GM12873 (cell line): Measurements from ENCODE around the gene PPP2R5C.

Experiments
- CTCF ChIP-seq: IDR thresholded peaks from 2 replicates; pipeline ENCODE4 v1.5.1; 2012; ENCODE audit warnings: low read depth, mild to moderate bottlenecking, moderate library complexity, low read length, control low read depth; ENCODE audit not compliant: insufficient read depth; ENCODE audit errors: missing control alignments

The PPP2R5C gene

DNA sequence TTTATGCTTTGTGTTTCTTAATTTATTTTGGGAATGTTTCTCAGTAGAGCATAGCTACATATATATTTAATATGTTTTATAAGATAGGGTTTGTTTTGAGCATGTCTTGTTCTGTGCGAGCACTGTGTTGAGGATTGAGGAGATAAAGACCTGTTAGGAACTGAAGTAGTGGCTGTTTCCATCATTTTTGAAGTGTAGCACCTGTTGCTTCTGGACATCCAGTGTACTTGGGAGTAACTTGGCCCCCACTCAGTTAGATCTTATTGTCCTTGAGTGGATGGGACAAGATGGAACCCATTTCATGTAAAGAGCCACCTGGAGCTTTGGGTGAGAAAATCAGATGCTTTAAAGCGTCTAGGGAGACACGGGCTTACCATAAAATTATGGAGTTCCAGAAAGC lies 8.7 kb downstream of the PPP2R5C start:
- no peak for TF ChIP-seq CTCF

DNA sequence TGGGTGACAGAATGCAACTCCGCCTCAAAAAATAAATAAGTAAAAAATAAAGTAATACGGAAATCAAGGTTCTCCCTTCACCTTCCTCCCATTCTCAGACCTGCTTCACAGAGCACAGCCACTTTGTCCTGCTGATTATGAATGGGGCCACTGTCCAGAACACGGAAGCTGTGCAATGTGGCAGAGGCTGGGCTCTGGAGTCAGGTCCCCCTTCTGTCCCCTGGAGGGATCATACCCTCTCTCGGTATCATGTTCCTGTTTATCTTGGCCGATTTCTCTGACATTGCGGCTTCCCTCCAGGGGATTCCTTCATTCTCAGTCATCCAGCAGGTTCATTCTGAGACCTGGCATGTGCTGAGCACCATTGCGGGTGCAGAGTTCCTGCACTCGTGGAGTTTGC lies 11.3 kb downstream of the PPP2R5C start:
- TF ChIP-seq CTCF = no peak

GRCh38 chr14:101773378-101773777 lies 11.9 kb downstream of the PPP2R5C start:
- TF ChIP-seq CTCF = no peak

DNA sequence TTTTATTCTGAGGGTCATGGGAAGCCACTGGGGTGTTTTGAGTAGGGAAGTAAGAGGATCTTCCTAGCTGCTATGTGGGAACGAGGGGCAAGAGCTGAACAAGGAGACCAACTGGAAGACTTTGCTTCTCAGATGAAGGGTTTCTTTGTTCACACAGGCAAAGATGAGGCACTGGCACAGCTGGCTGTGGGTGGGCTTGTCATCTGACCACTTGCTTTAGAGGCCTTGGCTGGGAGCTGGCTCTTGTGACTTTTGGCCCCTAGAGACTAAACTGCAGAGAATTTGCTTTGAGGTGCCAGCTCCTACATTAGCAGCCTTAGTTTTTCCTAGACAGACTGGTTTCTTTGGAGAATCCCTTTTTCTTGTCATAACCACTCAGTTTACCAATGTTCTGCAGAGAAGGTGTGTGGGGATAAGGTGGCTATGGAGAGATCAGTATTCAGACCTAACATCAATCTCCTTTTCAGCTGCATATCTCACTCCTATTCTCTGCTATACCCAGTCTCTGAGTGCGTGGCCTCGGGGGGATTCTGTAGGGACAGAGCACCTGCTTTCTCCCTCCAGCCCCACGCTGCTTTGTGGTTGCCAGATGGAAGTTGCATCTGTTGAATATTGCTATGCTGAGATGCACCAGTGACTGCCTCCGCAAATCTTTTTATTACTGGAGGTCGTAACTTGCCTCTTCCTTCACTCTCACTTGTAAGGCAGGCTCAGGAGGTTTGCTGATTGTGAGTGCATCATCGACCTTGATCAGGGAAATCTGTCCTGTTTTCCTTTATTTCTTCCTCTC lies 12.7 kb downstream of the PPP2R5C start:
- TF ChIP-seq CTCF = no peak

GRCh38 chr14:101774814-101775213 lies 13.3 kb downstream of the PPP2R5C start:
- TF ChIP-seq CTCF = no peak

GRCh38 chr14:101775826-101776225 lies 14.3 kb downstream of the PPP2R5C start:
- TF ChIP-seq CTCF = no peak

DNA sequence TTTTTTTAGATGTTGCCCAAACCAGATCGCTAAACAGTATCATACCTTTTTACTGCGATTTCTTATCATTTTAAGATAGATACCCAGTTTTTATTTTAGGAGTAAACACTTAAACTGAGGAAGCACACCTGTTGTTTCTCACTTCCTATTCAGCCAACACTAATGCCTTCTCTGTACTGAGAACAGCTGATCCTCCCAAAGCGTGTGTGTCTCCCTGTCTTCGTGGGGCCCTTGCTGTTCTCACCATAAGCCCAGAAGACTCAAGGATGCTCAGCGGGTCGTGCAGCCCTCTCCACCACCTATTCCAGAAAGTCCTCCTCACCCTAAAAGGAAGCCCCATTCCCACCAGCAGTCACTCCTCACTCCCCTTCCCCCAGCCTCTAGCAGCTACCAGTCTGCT lies 14.8 kb downstream of the PPP2R5C start:
- TF ChIP-seq CTCF = no peak
